GM18868 (cell line): ENCODE measurements around the gene MOB1A.

Source experiments
- ATAC-seq: cut with Tn5 transposase; IDR thresholded peaks from one replicate; pipeline ENCODE4 v1.9.1; 2021; ENCODE audit warnings: mild to moderate bottlenecking, moderate library complexity; ENCODE audit not compliant: unreplicated experiment

Gene MOB1A

GRCh38 chr2:74109551-74109950, 69.1 kb downstream of the MOB1A start:
- no peak for ATAC-seq

GRCh38 chr2:74107071-74107470, 71.6 kb downstream of the MOB1A start:
- no peak for ATAC-seq

GRCh38 chr2:74105413-74105812, 73.3 kb downstream of the MOB1A start:
- no peak for ATAC-seq

GRCh38 chr2:74104839-74105238, 73.8 kb downstream of the MOB1A start:
- ATAC-seq: no peak

GRCh38 chr2:74103763-74104162, 74.9 kb downstream of the MOB1A start:
- no peak for ATAC-seq
